Vagina (tissue), 2 donors: ENCODE results near the gene SIGLEC15.

Experiments used
- CTCF ChIP-seq, 3 experiments: fragments of 450-650 bp in 2 of 3; fragments of 200-600 bp in 1 of 3; sonication (generic) in 1 of 3; IDR thresholded peaks; one replicate each; pipeline ENCODE4 v1.5.1; 2017 to 2019; ENCODE audit warnings: antibody characterized with exemption in 3 of 3, mild to moderate bottlenecking in 2 of 3, moderate library complexity in 2 of 3
- POLR2AphosphoS5 ChIP-seq, 2 donors: sonication (generic); formaldehyde crosslinking; IDR thresholded peaks; one replicate each; pipeline ENCODE4 v1.9.0; 2017; ENCODE audit warnings: antibody characterized with exemption in 2 of 2, mild to moderate bottlenecking in 2 of 2, low read depth in 1 of 2; ENCODE audit not compliant: insufficient read depth in 1 of 2

- TF ChIP-seq CTCF (IDR thresholded peaks at IDR 0.05) (no peak), POLR2AphosphoS5 (IDR thresholded peaks at IDR 0.05; ENCODE audit: insufficient read depth in 1 of 2, low read depth in 1 of 2) (no peak)
These were observed 36.6 kb upstream of the SIGLEC15 start for GRCh38 chr18:45788861-45789260.
